ENCODE results near the gene H2AZ2. TPM values are rescaled to one million over a fixed set of nuclear protein-coding genes. Genes with fewer than 3 reads are reported as not detected.

Gene H2AZ2
- total and polyA plus RNA-seq, 2 experiments from 2014 or later: 165 to 179 TPM

DNA sequence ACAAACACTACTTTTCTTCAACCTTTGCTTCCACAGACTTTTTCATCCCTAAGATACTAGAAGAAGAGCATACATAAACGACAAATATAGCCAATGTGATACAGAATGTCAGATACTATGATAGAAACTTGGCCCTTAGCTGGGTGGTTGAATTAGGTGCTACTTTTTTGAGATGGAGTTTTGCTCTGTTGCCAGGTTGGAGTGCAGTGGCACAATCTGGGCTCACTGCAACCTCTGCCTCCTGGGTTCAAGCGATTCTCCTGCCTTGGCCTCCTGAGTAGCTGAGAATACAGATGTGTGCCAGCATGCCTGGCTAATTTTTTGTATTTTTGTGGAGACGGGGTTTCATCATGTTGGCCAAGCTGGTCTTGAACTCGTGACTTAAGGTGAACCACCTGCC is 47.9 kb downstream of the H2AZ2 start:
- no peaks in the 10 kb centered on the region for H3K9me3 ChIP-seq (ENCODE audit: low read depth)
- 68 to 76% methylated on average over 4 of the region's 4 CpGs for WGBS, 2 experiments (ENCODE audit: low coverage in 1 of 2, low lambda C conversion rate in 2 of 2, missing lambda C conversion rate in 2 of 2)
- H3K36me3 ChIP-seq (ENCODE audit: low read depth): peaks cover 50% of the 10 kb centered on the region
- H3K27me3 ChIP-seq (replicated peaks; ENCODE audit: insufficient read depth): no peaks in the 10 kb centered on the region
- in situ Hi-C loops (cut with MboI): no loop called here
- H3K27ac ChIP-seq: no peak overlapping the region
- no peaks in the 10 kb centered on the region for H3K9me2 ChIP-seq (ENCODE audit: insufficient read depth)
- TF ChIP-seq EZH2 (IDR thresholded peaks at IDR 0.05; ENCODE audit: insufficient read depth, poor library complexity, severe bottlenecking): no peak
- no peak for TF ChIP-seq EZH2phosphoT487 (IDR thresholded peaks at IDR 0.05; ENCODE audit: insufficient read depth, low read depth)
- H3K9ac ChIP-seq: no peak overlapping the region
- peaks cover 55% of the 10 kb centered on the region for H3K79me2 ChIP-seq (ENCODE audit: insufficient read depth)
- peak overlapping the region; percentile 85 for H3K4me2 ChIP-seq (ENCODE audit: unreplicated experiment)
- no peak overlapping the region for H3K4me3 ChIP-seq
- H4K20me1 ChIP-seq (ENCODE audit: insufficient read depth): peaks cover 20% of the 10 kb centered on the region; the same call in 1 of the 2 replicates
- H2AFZ ChIP-seq: no peak overlapping the region
- peaks cover 65% of the 10 kb centered on the region for H3F3A ChIP-seq (ENCODE audit: insufficient read depth)
- no peak for DNase-seq
- peaks cover 17% of the 10 kb centered on the region for H3K4me1 ChIP-seq (ENCODE audit: insufficient read depth)

- Histone ChIP-seq H3F3A (ENCODE audit: insufficient read depth) (peaks cover 53% of the 10 kb centered on the region), H3K4me2 (ENCODE audit: unreplicated experiment) (peak overlapping the region; percentile 85), H3K4me3 (peak overlapping the region; percentile 83), H3K36me3 (ENCODE audit: low read depth) (peaks cover 46% of the 10 kb centered on the region), H3K9me3 (ENCODE audit: low read depth) (no peaks in the 10 kb centered on the region), H3K27ac (peak overlapping the region; percentile 98), H3K9me2 (ENCODE audit: insufficient read depth) (no peaks in the 10 kb centered on the region), H3K4me1 (ENCODE audit: insufficient read depth) (peaks cover 17% of the 10 kb centered on the region), H3K9ac (peak overlapping the region; percentile 97), H4K20me1 (ENCODE audit: insufficient read depth) (peaks cover 20% of the 10 kb centered on the region; the same call in 1 of the 2 replicates), H2AFZ (no peak overlapping the region), H3K27me3 (replicated peaks; ENCODE audit: insufficient read depth) (no peaks in the 10 kb centered on the region), H3K79me2 (ENCODE audit: insufficient read depth) (peaks cover 56% of the 10 kb centered on the region)
- peak; percentile 60 for DNase-seq
- in situ Hi-C loops (cut with MboI): no loop called here
- WGBS, 2 experiments (ENCODE audit: low coverage in 1 of 2, low lambda C conversion rate in 2 of 2, missing lambda C conversion rate in 2 of 2): 3 to 11% methylated on average over 2 of the region's 2 CpGs
- TF ChIP-seq EZH2 (IDR thresholded peaks at IDR 0.05; ENCODE audit: insufficient read depth, poor library complexity, severe bottlenecking): no peak
- no peak for TF ChIP-seq EZH2phosphoT487 (IDR thresholded peaks at IDR 0.05; ENCODE audit: insufficient read depth, low read depth)
Measured at GRCh38 chr7:44798649-44799305, 49.1 kb downstream of the H2AZ2 start.

DNA sequence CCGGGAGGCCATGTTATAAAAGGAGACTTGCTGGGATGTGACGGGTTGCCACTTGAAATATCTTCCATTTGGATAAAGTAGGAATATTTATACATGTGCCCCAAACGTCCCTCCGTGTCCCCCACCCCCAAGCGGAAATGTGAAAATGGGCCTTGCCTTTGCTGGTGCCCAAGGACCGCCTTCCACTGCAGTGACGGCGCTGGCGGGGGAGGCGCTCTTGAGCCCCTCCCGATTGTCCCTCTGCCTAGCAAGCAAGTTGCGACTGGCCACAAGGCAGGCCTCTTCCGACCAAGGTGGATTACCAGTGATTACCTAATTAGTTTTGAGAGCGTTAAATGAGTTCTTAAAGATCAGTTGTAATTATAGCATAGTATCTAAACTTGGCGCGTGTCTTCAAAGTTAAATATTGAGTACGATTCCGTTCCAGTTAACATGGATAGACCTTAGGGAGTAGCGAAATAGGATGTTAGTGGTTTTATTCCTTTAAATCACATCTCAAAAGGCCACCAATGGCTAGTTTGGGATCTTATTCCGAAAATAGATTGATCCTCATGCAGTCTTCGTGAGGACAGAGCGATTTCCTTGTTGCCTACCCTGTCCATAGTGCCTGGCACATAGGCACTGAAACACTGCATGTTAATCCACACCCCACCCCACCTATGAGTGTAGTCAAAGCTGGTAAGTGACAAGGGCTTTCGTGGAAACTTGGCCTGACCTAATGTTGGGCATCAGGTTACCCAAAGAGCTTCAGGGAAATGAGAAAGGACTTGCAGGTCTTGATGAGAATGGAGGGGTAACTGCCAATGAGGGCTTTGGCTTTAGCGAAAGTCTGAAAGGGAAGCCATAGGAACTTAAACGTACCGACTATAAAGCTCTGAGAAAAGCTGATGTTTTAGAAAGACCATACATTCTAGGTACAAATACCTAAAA is 50.3 kb downstream of the H2AZ2 start:
- in situ Hi-C loops (cut with MboI): no loop called here
- H3F3A ChIP-seq (ENCODE audit: insufficient read depth): peaks cover 41% of the 10 kb centered on the region
- no peaks in the 10 kb centered on the region for H3K9me3 ChIP-seq (ENCODE audit: low read depth)
- no peaks in the 10 kb centered on the region for H3K9me2 ChIP-seq (ENCODE audit: insufficient read depth)
- peak overlapping the region; percentile 5; the same call in 1 of the 2 replicates for H2AFZ ChIP-seq
- H3K9ac ChIP-seq: peak overlapping the region; percentile 97
- peak overlapping the region; percentile 85 for H3K4me2 ChIP-seq (ENCODE audit: unreplicated experiment)
- WGBS, 2 experiments (ENCODE audit: low coverage in 1 of 2, low lambda C conversion rate in 2 of 2, missing lambda C conversion rate in 2 of 2): 1 to 2% methylated on average over 26 of the region's 26 CpGs
- peaks cover 34% of the 10 kb centered on the region for H3K36me3 ChIP-seq (ENCODE audit: low read depth)
- H3K4me1 ChIP-seq (ENCODE audit: insufficient read depth): peaks cover 17% of the 10 kb centered on the region
- H3K4me3 ChIP-seq: peak overlapping the region; percentile 83
- peaks cover 56% of the 10 kb centered on the region for H3K79me2 ChIP-seq (ENCODE audit: insufficient read depth)
- peak; percentile 95 for DNase-seq
- H4K20me1 ChIP-seq (ENCODE audit: insufficient read depth): peaks cover 17% of the 10 kb centered on the region; the same call in 1 of the 2 replicates
- H3K27me3 ChIP-seq (replicated peaks; ENCODE audit: insufficient read depth): no peaks in the 10 kb centered on the region
- TF ChIP-seq EZH2 (IDR thresholded peaks at IDR 0.05; ENCODE audit: insufficient read depth, poor library complexity, severe bottlenecking) (no peak), EZH2phosphoT487 (IDR thresholded peaks at IDR 0.05; ENCODE audit: insufficient read depth, low read depth) (no peak)
- peak overlapping the region; percentile 98 for H3K27ac ChIP-seq

DNA sequence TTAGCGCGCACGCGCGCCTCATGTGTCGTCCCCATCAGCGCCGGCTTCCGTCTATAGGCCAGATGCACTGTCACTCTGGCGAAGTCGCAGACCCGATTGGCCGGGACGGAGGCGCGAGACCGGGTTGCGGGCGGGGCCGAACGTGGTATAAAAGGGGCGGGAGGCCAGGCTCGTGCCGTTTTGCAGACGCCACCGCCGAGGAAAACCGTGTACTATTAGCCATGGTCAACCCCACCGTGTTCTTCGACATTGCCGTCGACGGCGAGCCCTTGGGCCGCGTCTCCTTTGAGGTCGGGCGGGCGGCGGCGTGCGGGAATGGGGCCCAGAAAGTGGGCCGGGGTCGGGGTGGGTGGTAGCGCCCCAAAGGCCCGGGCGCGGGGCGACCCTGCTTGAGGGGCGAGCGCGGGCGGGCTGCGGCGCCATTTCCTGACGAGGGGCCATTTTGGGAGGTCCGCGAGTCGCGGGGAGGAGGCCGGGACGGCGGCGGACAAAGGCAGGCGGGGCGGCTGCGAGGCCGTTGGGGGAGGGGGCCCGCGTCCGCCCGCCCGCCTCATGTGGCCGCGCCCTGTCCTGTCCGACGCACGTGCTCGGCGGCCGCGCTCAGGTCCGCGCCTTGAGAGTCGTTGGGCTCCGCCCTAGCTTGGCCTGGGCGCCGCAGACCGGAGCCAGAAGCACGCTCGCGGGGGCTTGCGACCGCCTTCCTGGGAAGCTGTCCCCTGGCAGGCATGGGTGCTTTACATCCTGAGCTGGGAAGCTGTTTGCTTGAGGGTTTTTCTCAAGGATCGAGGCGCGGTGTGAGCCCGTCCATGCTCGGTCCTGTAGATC is 51.2 kb downstream of the H2AZ2 start, which contains the start of gene PPIA:
PPIA (plus strand) TSS at position 178 of the 825 bp plus-strand sequence; CDS start at position 222, 44 bp downstream.
- Histone ChIP-seq H3K9ac (peak within 1 kb of the TSS; percentile 97), H2AFZ (peak within 1 kb of the TSS; percentile 87), H3K27ac (peak within 1 kb of the TSS; percentile 98), H3F3A (ENCODE audit: insufficient read depth) (peaks cover 38% of the 10 kb centered on the region), H3K9me2 (ENCODE audit: insufficient read depth) (no peaks in the 10 kb centered on the region), H3K79me2 (ENCODE audit: insufficient read depth) (peaks cover 56% of the 10 kb centered on the region), H3K27me3 (replicated peaks; ENCODE audit: insufficient read depth) (no peaks in the 10 kb centered on the region), H3K9me3 (ENCODE audit: low read depth) (no peaks in the 10 kb centered on the region), H4K20me1 (ENCODE audit: insufficient read depth) (peaks cover 15% of the 10 kb centered on the region; the same call in 1 of the 2 replicates), H3K4me3 (peak within 1 kb of the TSS; percentile 83), H3K4me2 (ENCODE audit: unreplicated experiment) (peak within 1 kb of the TSS; percentile 85), H3K36me3 (ENCODE audit: low read depth) (peaks cover 26% of the 10 kb centered on the region), H3K4me1 (ENCODE audit: insufficient read depth) (peaks cover 18% of the 10 kb centered on the region)
- DNase-seq: peak; percentile 100
- in situ Hi-C loops (cut with MboI): no loop called here
- no peak for TF ChIP-seq EZH2 (IDR thresholded peaks at IDR 0.05; ENCODE audit: insufficient read depth, poor library complexity, severe bottlenecking)
- whole genome bisulfite sequencing, 2 experiments (ENCODE audit: low coverage in 1 of 2, low lambda C conversion rate in 2 of 2, missing lambda C conversion rate in 2 of 2): 1 to 2% methylated on average over 51 to 65 of the region's 99 CpGs
